Right lobe of liver (tissue), 4 donors: Measurements from ENCODE around the gene SPRED2.

Experiments
- CTCF ChIP-seq, 4 donors: fragments of 200-600 bp in 3 of 4; fragments of 450-650 bp in 1 of 4; IDR thresholded peaks; one replicate each; pipeline versions ENCODE4 v1.5.1 to v1.8.0; 2016 to 2022; ENCODE audit warnings: antibody characterized with exemption in 4 of 4, mild to moderate bottlenecking in 2 of 4
- POLR2A ChIP-seq: fragments of 450-650 bp; IDR thresholded peaks from one replicate; pipeline ENCODE4 v1.6.1; 2017; ENCODE audit warnings: antibody characterized with exemption, mild to moderate bottlenecking
- donor health status: DM: no; HTN: no; CAD: no.
- donor health status: DM: no; HTN: no; CAD: no.
- donor health status: DM: no; HTN: yes; CAD: no.

- TF ChIP-seq CTCF (IDR thresholded peaks at IDR 0.05) (no peak), POLR2A (no peak)
Measured at GRCh38 chr2:65282477-65283053, 149.8 kb downstream of the SPRED2 start.
